Measurements from ENCODE around the gene PTPRN2.
"Not testable (repeated sequence)": the region's sequence is repeated elsewhere in the genome, so short reads cannot be mapped to it uniquely, and the experiment has no call there.

Gene PTPRN2

GRCh38 chr7:157514746-157515145 is 1072.9 kb downstream of the PTPRN2 start:
- DNase-seq (ENCODE audit: low spot score) = no peak

GRCh38 chr7:157514306-157514705 is 1073.3 kb downstream of the PTPRN2 start:
- DNase-seq (ENCODE audit: low spot score) = no peak

GRCh38 chr7:157513682-157514081 is 1073.9 kb downstream of the PTPRN2 start:
- no peak for DNase-seq (ENCODE audit: low spot score)

GRCh38 chr7:157513162-157513621 is 1074.4 kb downstream of the PTPRN2 start:
- no peak for DNase-seq (ENCODE audit: low spot score)

GRCh38 chr7:157509226-157509625 is 1078.4 kb downstream of the PTPRN2 start:
- no peak for DNase-seq (ENCODE audit: low spot score)

GRCh38 chr7:157508477-157508881 is 1079.1 kb downstream of the PTPRN2 start:
- DNase-seq (ENCODE audit: low spot score) = no peak

- DNase-seq (ENCODE audit: low spot score) = no peak
These were observed 1079.6 kb downstream of the PTPRN2 start for GRCh38 chr7:157507987-157508386.

- no peak for DNase-seq (ENCODE audit: low spot score)
These were observed 1081.4 kb downstream of the PTPRN2 start for GRCh38 chr7:157506268-157506667.

- no peak for DNase-seq (ENCODE audit: low spot score)
These were observed 1082.0 kb downstream of the PTPRN2 start for GRCh38 chr7:157505646-157506045.

GRCh38 chr7:157503229-157503628 is 1084.4 kb downstream of the PTPRN2 start:
- DNase-seq (ENCODE audit: low spot score) = no peak

- DNase-seq (ENCODE audit: low spot score) = no peak
These were observed 1084.9 kb downstream of the PTPRN2 start for GRCh38 chr7:157502701-157503111.

- DNase-seq (ENCODE audit: low spot score) = no peak
These were observed 1086.0 kb downstream of the PTPRN2 start for GRCh38 chr7:157501581-157501980.

GRCh38 chr7:157500989-157501540 is 1086.6 kb downstream of the PTPRN2 start:
- DNase-seq (ENCODE audit: low spot score) = not testable (repeated sequence)

- DNase-seq (ENCODE audit: low spot score) = no peak
These were observed 1087.3 kb downstream of the PTPRN2 start for GRCh38 chr7:157500171-157500960.

- DNase-seq (ENCODE audit: low spot score) = no peak
These were observed 1087.8 kb downstream of the PTPRN2 start for GRCh38 chr7:157499835-157500153.

GRCh38 chr7:157499121-157499834 is 1088.3 kb downstream of the PTPRN2 start:
- DNase-seq (ENCODE audit: low spot score) = no peak

GRCh38 chr7:157498657-157499056 is 1089.0 kb downstream of the PTPRN2 start:
- DNase-seq (ENCODE audit: low spot score) = no peak

- no peak for DNase-seq (ENCODE audit: low spot score)
These were observed 1089.6 kb downstream of the PTPRN2 start for GRCh38 chr7:157497744-157498651.

- DNase-seq (ENCODE audit: low spot score) = no peak
These were observed 1090.3 kb downstream of the PTPRN2 start for GRCh38 chr7:157497367-157497743.

- no peak for DNase-seq (ENCODE audit: low spot score)
These were observed 1091.0 kb downstream of the PTPRN2 start for GRCh38 chr7:157496416-157497275.

- no peak for DNase-seq (ENCODE audit: low spot score)
These were observed 1092.0 kb downstream of the PTPRN2 start for GRCh38 chr7:157495594-157495993.

Measured in LoVo (cell line).